Prostate gland (tissue), 2 donors: ENCODE data around the gene SSC4D. TPM values are rescaled to one million over a fixed set of nuclear protein-coding genes. Genes with fewer than 3 reads are reported as not detected.
"Not testable (repeated sequence)": the region's sequence is repeated elsewhere in the genome, so short reads cannot be mapped to it uniquely, and the experiment has no call there.

Source experiments
- DNase-seq: peaks from one replicate; pipeline ENCODE4 v3.0.0-alpha.2; 2019; ENCODE audit warnings: low spot score
- H3K27ac ChIP-seq, 2 donors: fragments of 200-600 bp; sonication (generic); 2 replicates each; pipeline ENCODE4 v1.5.1; 2017 to 2019
- H3K27me3 ChIP-seq: fragments of 200-600 bp; sonication (generic); replicated peaks from 2 replicates; pipeline ENCODE4 v1.5.1; 2019; ENCODE audit not compliant: insufficient read depth
- H3K36me3 ChIP-seq, 2 donors: fragments of 200-600 bp; sonication (generic); 1 replicate in 1 of 2; 2 replicates in 1 of 2; pipeline versions ENCODE4 v1.5.1 to v1.8.1; 2017 to 2019
- H3K4me1 ChIP-seq: fragments of 200-600 bp; sonication (generic); replicated peaks from 2 replicates; pipeline ENCODE4 v1.5.1; 2019
- H3K4me3 ChIP-seq, 2 donors: fragments of 200-600 bp; sonication (generic); 2 replicates each; pipeline ENCODE4 v1.5.1; 2017 to 2019
- H3K9me3 ChIP-seq: fragments of 200-600 bp; sonication (generic); 2 replicates; pipeline ENCODE4 v1.5.1; 2017
- CTCF ChIP-seq, 4 experiments: fragments of 200-600 bp in 2 of 4; fragments of 450-650 bp in 2 of 4; sonication (generic) in 2 of 4; IDR thresholded peaks; 1 replicate in 3 of 4; 2 replicates in 1 of 4; pipeline ENCODE4 v1.5.1; 2016 to 2019; ENCODE audit warnings: antibody characterized with exemption in 4 of 4, mild to moderate bottlenecking in 2 of 4, moderate library complexity in 2 of 4
- POLR2A ChIP-seq: fragments of 450-650 bp; IDR thresholded peaks from one replicate; pipeline ENCODE4 v1.6.1; 2016; ENCODE audit warnings: antibody characterized with exemption, mild to moderate bottlenecking
- POLR2AphosphoS5 ChIP-seq: sonication (generic); formaldehyde crosslinking; IDR thresholded peaks from one replicate; pipeline ENCODE4 v1.6.1; 2017; ENCODE audit warnings: antibody characterized with exemption
- WGBS: methylation state at CpG from one replicate; pipeline ENCODE4 v1.1.5; 2018; 5-methylcytosine and 5-hydroxymethylcytosine counted together
- intact Hi-C: fragments of 100-400 bp; cut with DNase I; formaldehyde crosslinking; loops from one replicate; pipeline ENCODE4 v1.14.2; 2022
- total RNA-seq, 2 donors: library from RNA; depleted of rRNA; stranded (reverse); fragments of >200 nt; gene quantifications; one replicate each; pipeline ENCODE4 v1.1.0, GENCODE V29; 2016

SSC4D gene
- total RNA-seq, 2 donors from 2014 or later = 1.0 TPM; not detected in 1

GRCh38 chr7:76364198-76364584 lies 45.3 kb downstream of the SSC4D start:
- whole genome bisulfite sequencing = 59% methylated on average over 4 of the region's 4 CpGs
- H3K9me3 ChIP-seq = no peaks in the 10 kb centered on the region
- H3K36me3 ChIP-seq = no peaks in the 10 kb centered on the region
- intact Hi-C loops = no loop called here
- DNase-seq = no peak
- peak overlapping the region; percentile 56 to 71 for H3K27ac ChIP-seq
- TF ChIP-seq POLR2AphosphoS5 = no peak
- no peak for TF ChIP-seq CTCF (IDR thresholded peaks at IDR 0.05)
- TF ChIP-seq POLR2A = no peak
- H3K4me3 ChIP-seq = no peak overlapping the region
- H3K4me1 ChIP-seq = no peaks in the 10 kb centered on the region
- H3K27me3 ChIP-seq = no peaks in the 10 kb centered on the region

GRCh38 chr7:76363754-76364153 lies 45.7 kb downstream of the SSC4D start:
- intact Hi-C loops, H3K27me3 ChIP-seq, H3K36me3 ChIP-seq, DNase-seq, H3K4me3 ChIP-seq, H3K4me1 ChIP-seq, H3K9me3 ChIP-seq, H3K27ac ChIP-seq: not testable (repeated sequence)
- WGBS = 92% methylated on average over 3 of the region's 3 CpGs

GRCh38 chr7:76359978-76360638 lies 49.4 kb downstream of the SSC4D start:
- H3K4me1 ChIP-seq = peaks cover 7% of the 10 kb centered on the region
- no peak overlapping the region for H3K4me3 ChIP-seq
- 71% methylated on average over 17 of the region's 17 CpGs for WGBS
- TF ChIP-seq CTCF (IDR thresholded peaks at IDR 0.05) (no peak), POLR2AphosphoS5 (no peak), POLR2A (no peak)
- intact Hi-C loops = loop anchor here (5.0 kb wide), 2 partner anchors 43 to 68 kb away; no protein-coding TSS in a partner anchor
- H3K36me3 ChIP-seq = no peaks in the 10 kb centered on the region
- no peaks in the 10 kb centered on the region for H3K27me3 ChIP-seq
- H3K27ac ChIP-seq = peak overlapping the region; percentile 99
- no peaks in the 10 kb centered on the region for H3K9me3 ChIP-seq
- DNase-seq = no peak

- Histone ChIP-seq H3K9me3 (no peaks in the 10 kb centered on the region), H3K27me3 (no peaks in the 10 kb centered on the region), H3K27ac (peak overlapping the region; percentile 99), H3K36me3 (no peaks in the 10 kb centered on the region), H3K4me1 (peaks cover 7% of the 10 kb centered on the region), H3K4me3 (peak overlapping the region; percentile 96 to 98)
- TF ChIP-seq POLR2AphosphoS5 (peak; percentile 85), CTCF (IDR thresholded peaks at IDR 0.05) (peak; percentile 59 to 95 (median 84)), POLR2A (peak; percentile 71)
- WGBS = 1% methylated on average over 41 of the region's 41 CpGs
- peak; percentile 97 for DNase-seq
- intact Hi-C loops = loop anchor here (5.0 kb wide), 2 partner anchors 42 to 67 kb away; no protein-coding TSS in a partner anchor
Observed at GRCh38 chr7:76359111-76359977, 50.2 kb downstream of the SSC4D start.

- Histone ChIP-seq H3K27ac (peak within 1 kb of the TSS; percentile 99), H3K4me3 (peak within 1 kb of the TSS; percentile 96 to 98), H3K36me3 (no peaks in the 10 kb centered on the region), H3K27me3 (no peaks in the 10 kb centered on the region), H3K4me1 (peaks cover 7% of the 10 kb centered on the region), H3K9me3 (no peaks in the 10 kb centered on the region)
- intact Hi-C loops = loop anchor here (5.0 kb wide), 2 partner anchors 41 to 66 kb away; no protein-coding TSS in a partner anchor
- TF ChIP-seq POLR2A = peak; percentile 98
- no peak for TF ChIP-seq CTCF (IDR thresholded peaks at IDR 0.05)
- TF ChIP-seq POLR2AphosphoS5 = peak; percentile 46
- WGBS = 0% methylated on average over 43 of the region's 80 CpGs
- peak; percentile 91 for DNase-seq
Observed at GRCh38 chr7:76358481-76359110, 50.9 kb downstream of the SSC4D start, which contains the start of gene YWHAG. Gene YWHAG (minus strand): TSS chr7:76358991. CDS start chr7:76358808, 183 bp downstream.
